RWPE1 (cell line): ENCODE measurements around the gene HNRNPD.
A peak's percentile ranks its signal among the peaks of the same experiment; 100 is the strongest.

Experiments
- CTCF ChIA-PET: fragments of 350-600 bp; sonication (Branson Sonifier 250); formaldehyde crosslinking; extraction: SDS; loops from one replicate; lab custom pipeline; 2021; lab: Yijun Ruan, JAX
- POLR2A ChIA-PET: fragments of 400-600 bp; formaldehyde crosslinking; extraction: SDS; loops from one replicate; lab custom pipeline; 2020; ENCODE audit warnings: antibody characterized with exemption; ENCODE audit not compliant: low non-redundant PET; lab: Yijun Ruan, JAX
- DNase-seq: peaks from one replicate; pipeline ENCODE4 v3.0.0; 2012; ENCODE audit warnings: low spot score
- H3K27ac ChIP-seq: fragments of 450-650 bp; 2 replicates; pipeline ENCODE4 v1.5.1; 2017
- TF ChIP-seq, protein P1 (sequence below): fragments of 450-650 bp; conservative IDR thresholded peaks from 2 replicates; pipeline ENCODE4 v1.5.1; 2017; ENCODE audit warnings: low read depth, mild to moderate bottlenecking

HNRNPD gene

DNA sequence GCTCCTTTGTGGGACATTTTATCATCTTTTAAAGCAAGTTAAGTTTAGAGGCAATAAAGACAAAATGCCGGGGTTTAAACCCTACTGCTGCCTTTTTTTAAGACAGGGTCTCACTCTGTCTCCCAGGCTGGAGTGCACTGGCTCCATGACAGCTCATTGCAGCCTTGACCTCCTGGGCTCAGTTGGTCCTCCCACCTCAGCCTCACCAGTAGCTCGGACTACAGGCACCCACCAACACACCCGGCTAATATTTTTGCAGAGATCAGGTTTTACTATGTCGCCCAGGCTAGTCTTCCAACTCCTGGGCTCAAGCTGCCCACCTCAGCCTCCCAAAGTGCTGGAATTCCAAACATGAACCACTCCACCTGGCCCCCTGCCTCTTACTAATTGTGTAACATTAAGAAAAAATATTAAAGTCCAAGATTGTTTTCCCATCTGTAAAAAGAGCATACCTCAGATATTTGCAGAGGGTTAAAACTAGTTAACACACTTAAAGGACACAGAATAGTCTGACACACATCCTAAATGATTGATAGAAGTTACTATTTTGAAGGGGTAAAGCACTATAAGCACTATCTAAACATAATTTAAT lies 9.8 kb downstream of the HNRNPD start:
- TF ChIP-seq, protein P1, sequence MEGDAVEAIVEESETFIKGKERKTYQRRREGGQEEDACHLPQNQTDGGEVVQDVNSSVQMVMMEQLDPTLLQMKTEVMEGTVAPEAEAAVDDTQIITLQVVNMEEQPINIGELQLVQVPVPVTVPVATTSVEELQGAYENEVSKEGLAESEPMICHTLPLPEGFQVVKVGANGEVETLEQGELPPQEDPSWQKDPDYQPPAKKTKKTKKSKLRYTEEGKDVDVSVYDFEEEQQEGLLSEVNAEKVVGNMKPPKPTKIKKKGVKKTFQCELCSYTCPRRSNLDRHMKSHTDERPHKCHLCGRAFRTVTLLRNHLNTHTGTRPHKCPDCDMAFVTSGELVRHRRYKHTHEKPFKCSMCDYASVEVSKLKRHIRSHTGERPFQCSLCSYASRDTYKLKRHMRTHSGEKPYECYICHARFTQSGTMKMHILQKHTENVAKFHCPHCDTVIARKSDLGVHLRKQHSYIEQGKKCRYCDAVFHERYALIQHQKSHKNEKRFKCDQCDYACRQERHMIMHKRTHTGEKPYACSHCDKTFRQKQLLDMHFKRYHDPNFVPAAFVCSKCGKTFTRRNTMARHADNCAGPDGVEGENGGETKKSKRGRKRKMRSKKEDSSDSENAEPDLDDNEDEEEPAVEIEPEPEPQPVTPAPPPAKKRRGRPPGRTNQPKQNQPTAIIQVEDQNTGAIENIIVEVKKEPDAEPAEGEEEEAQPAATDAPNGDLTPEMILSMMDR = no peak
- H3K27ac ChIP-seq = peak overlapping the region; percentile 53
- ChIA-PET CTCF (no interaction called here), POLR2A (no interaction called here)
- no peak for DNase-seq

DNA sequence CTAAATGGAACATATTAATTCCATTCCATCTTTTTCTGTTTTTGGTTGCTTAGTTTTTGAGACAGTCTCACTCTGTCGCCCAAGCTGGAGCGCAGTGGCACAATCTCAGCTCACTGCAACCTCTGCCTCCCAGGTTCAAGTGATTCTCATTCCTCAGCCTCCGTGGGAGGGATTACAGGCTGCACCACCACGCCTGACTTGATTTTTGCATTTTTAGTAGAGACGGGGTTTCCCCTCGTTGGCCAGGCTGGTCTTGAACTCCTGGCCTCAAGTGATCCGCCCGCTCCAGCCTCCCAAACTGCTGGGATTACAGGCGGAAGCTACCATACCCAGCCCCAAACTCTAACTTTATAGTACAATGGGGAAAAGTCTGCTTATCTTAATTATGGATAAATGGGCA lies 11.2 kb downstream of the HNRNPD start:
- H3K27ac ChIP-seq = peak overlapping the region; percentile 49; the same call in 1 of the 2 replicates

DNA sequence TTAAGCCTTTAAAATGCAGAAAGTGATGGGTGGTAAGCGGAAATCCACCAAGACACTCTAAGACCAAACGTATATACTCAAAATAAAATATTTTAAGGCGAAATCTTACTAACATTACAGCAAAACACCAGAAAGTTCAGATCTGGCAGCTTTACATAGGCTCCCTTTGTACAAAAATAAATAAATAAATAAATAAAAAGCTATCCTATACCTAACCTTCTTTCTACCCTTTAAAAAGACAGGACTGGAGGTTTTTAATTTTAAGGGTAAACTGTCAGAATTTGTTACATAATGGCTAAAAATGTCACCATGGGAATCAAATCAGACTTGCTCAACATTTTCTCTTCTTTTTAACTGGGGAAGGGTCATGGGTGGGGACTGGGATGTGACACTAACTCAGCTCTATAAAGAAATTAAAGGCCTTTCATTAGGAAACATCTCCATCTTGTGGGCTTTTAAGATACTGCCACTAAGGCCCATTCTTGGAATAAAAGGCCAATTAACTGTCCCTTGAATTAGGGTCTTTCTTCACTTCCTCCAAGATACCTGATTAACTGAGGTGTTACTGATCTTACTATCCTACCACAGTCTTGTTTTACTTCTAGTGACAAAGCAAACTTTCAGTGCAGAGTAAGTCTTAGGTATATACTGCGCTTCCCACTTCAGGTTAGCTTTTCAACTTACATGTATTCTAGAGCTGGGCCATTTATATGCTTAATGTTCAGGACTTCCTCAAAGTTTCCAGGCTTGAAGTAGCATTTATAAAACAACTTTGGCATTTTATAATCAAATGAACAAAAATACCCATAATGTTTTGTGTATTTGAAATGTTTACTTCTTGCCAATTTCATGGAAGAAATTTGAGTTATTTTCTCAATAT lies 13.3 kb downstream of the HNRNPD start:
- POLR2A ChIA-PET = no interaction called here
- no peak for DNase-seq
- CTCF ChIA-PET = interaction anchor here (0.7 to 1.8 kb wide), 7 partner anchors 11 to 92 kb away, joined by 3 to 10 read pairs (median 3); no protein-coding TSS in a partner anchor
- H3K27ac ChIP-seq = no peak overlapping the region
- TF ChIP-seq, protein P1 = peak; percentile 61

More for the DNA sequence above, 11.2 kb downstream of the HNRNPD start:
- TF ChIP-seq, protein P1 = no peak
- no peak for DNase-seq
- ChIA-PET CTCF (interaction anchor here (0.7 kb wide), 1 partner anchor 69 kb away, joined by 4 read pairs; no protein-coding TSS in a partner anchor), POLR2A (no interaction called here)

DNA sequence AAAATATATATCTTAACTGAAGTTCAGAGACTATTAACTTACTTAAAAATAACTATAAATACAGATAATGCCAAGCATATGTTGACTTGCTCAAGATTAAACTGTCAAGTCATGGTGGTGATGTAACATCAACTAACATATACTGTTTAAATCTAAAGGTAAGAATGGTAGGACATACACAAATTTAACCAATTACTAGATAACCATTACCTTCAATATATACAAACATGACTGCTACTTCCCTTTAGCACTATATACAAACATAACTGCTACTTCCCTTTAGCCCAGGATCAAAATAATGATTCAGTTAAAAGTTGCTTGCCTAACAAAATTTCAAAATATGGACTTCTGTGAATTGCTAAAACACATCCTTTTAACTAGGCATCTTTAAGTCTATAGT lies 14.9 kb downstream of the HNRNPD start:
- TF ChIP-seq, protein P1 = no peak
- DNase-seq = no peak
- H3K27ac ChIP-seq = no peak overlapping the region
- ChIA-PET CTCF (no interaction called here), POLR2A (no interaction called here)

DNA sequence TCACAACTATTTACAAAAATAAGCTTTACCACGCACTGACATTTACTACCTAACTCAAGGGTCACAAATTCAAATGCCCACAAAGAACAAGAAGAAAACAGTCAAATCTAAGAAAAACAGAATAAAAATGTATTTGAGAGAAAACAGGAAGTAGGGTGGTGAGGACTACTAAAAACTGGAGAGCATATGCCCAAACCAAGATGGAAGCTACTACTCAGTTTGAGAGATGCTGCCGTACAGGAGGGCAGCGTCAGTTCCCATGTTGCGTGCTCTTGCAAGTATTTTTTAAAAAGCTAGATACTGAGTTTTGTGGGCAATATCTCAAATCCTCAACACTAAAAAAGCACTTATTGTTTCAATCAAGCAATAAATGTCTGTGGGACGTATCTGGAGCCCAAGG lies 16.2 kb downstream of the HNRNPD start:
- CTCF ChIA-PET = no interaction called here
- H3K27ac ChIP-seq = no peak overlapping the region
- POLR2A ChIA-PET = no interaction called here
- DNase-seq = no peak
- TF ChIP-seq, protein P1 = no peak

DNA sequence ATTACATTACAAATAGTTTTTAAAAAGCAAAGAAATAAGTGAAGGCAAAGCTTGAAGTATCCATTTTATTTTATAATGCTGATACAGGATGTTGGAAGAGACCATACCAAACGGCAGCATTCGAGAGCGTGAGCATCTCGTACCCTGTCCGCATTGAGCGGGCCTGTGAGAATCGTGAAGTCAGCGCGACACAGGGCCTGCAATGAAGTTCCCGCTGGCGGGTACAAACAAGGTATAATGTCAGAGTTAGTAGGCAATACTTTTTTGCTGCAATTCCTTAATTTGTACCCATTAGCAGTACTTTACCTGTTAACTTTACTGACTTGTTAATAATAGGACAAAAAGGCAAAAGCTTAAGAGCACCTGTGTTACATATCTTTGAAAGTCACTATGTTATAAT lies 19.0 kb downstream of the HNRNPD start:
- ChIA-PET CTCF (no interaction called here), POLR2A (no interaction called here)
- DNase-seq = no peak
- no peak overlapping the region for H3K27ac ChIP-seq
- TF ChIP-seq, protein P1 = no peak
